Gastrocnemius medialis (tissue), 4 donors: ENCODE data around the gene POLR2I.

ENCODE experiments used
- CTCF ChIP-seq, 5 experiments: fragments of 450-650 bp in 3 of 5; fragments of 200-600 bp in 2 of 5; sonication (generic) in 2 of 5; IDR thresholded peaks in 4 of 5; conservative IDR thresholded peaks in 1 of 5; 1 replicate in 4 of 5; 2 replicates in 1 of 5; pipeline ENCODE4 v1.5.1; 2016 to 2019; ENCODE audit warnings: antibody characterized with exemption in 5 of 5, mild to moderate bottlenecking in 3 of 5, moderate library complexity in 3 of 5
- POLR2A ChIP-seq, 2 donors: fragments of 450-650 bp; IDR thresholded peaks; one replicate each; pipeline ENCODE4 v1.6.1; 2017; ENCODE audit warnings: antibody characterized with exemption in 2 of 2, mild to moderate bottlenecking in 2 of 2, moderate library complexity in 2 of 2

GRCh38 chr19:36142046-36142445 is 27.4 kb upstream of the POLR2I start:
- TF ChIP-seq CTCF (IDR thresholded peaks at IDR 0.05 in 4 of 5, conservative IDR thresholded peaks at IDR 0.05 in 1 of 5) (no peak), POLR2A (IDR thresholded peaks at IDR 0.05) (no peak)
